ENCODE results near the gene MTARC1.

MTARC1 gene

GRCh38 chr1:220808345-220809186 is 21.9 kb downstream of the MTARC1 start:
- no peak for DNase-seq

GRCh38 chr1:220809187-220809550 is 22.5 kb downstream of the MTARC1 start:
- no peak for DNase-seq

GRCh38 chr1:220809704-220810103 is 23.0 kb downstream of the MTARC1 start:
- DNase-seq, result no peak

- peak; percentile 22 to 78 (median 52) for DNase-seq
Observed at GRCh38 chr1:220810179-220810653, 23.5 kb downstream of the MTARC1 start.

- DNase-seq, result no peak
Observed at GRCh38 chr1:220810963-220811362, 24.2 kb downstream of the MTARC1 start.

GRCh38 chr1:220811695-220812094 is 25.0 kb downstream of the MTARC1 start:
- no peak for DNase-seq

- no peak for DNase-seq
Observed at GRCh38 chr1:220812308-220812707, 25.6 kb downstream of the MTARC1 start.

GRCh38 chr1:220813013-220813412 is 26.3 kb downstream of the MTARC1 start:
- DNase-seq, result peak in 1 of 5 experiments; percentile 8

GRCh38 chr1:220815409-220815808 is 28.7 kb downstream of the MTARC1 start:
- no peak for DNase-seq

- DNase-seq, result no peak
Observed at GRCh38 chr1:220817907-220818306, 31.2 kb downstream of the MTARC1 start.

GRCh38 chr1:220818421-220819173 is 31.9 kb downstream of the MTARC1 start:
- no peak for DNase-seq

GRCh38 chr1:220819467-220820026 is 32.8 kb downstream of the MTARC1 start:
- DNase-seq, result no peak

- DNase-seq, result no peak
Observed at GRCh38 chr1:220824031-220824989, 37.6 kb downstream of the MTARC1 start.

GRCh38 chr1:220825819-220826551 is 39.3 kb downstream of the MTARC1 start:
- no peak for DNase-seq

GRCh38 chr1:220826729-220827128 is 40.0 kb downstream of the MTARC1 start:
- no peak for DNase-seq

- no peak for DNase-seq
Observed at GRCh38 chr1:220827445-220828178, 40.9 kb downstream of the MTARC1 start.

- no peak for DNase-seq
Observed at GRCh38 chr1:220828179-220828490, 41.4 kb downstream of the MTARC1 start.

- no peak for DNase-seq
Observed at GRCh38 chr1:220828950-220829586, 42.4 kb downstream of the MTARC1 start.

GRCh38 chr1:220833436-220833835 is 46.7 kb downstream of the MTARC1 start:
- DNase-seq, result no peak

- no peak for DNase-seq
Observed at GRCh38 chr1:220834155-220834870, 47.6 kb downstream of the MTARC1 start.
